AML-193 (cell line): ENCODE measurements around the gene SPATA31C2.
"Not testable (repeated sequence)": the region's sequence is repeated elsewhere in the genome, so short reads cannot be mapped to it uniquely, and the experiment has no call there.

Source experiments
- DNase-seq, 2 experiments: peaks; one replicate each; lab custom pipeline; 2025; lab: John Stamatoyannopoulos, UW

SPATA31C2 gene

DNA sequence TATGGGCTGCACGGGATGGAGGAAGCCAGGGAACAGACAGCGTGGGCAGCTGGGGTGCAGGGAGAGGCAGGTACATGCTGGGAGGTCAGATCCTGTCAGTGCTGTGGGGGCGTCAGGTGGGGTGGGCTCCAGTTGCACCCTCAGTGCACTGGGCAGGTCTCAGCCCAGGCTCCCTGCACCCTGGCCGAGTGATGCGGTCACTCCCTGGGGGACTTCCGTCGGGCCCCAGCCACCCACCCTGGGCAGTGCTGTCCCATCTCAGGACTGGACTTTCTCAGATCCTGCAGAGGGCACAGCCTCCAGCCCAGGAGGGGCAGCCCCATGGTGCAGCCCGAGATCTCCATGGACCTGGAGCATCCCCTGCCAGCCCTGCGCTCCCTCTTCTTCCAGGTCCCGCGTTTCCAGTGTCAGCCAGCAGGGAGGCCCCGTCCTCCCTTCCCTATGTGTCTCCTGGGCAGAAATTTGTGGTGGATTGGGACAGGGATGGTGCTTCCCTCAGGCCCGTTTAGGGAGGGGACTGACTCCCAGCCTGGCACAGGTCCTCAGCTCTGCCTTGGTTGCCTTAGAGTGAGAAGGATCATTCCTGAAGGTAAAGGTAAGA, 10.5 kb downstream of the SPATA31C2 start:
- DNase-seq: not testable (repeated sequence)

DNA sequence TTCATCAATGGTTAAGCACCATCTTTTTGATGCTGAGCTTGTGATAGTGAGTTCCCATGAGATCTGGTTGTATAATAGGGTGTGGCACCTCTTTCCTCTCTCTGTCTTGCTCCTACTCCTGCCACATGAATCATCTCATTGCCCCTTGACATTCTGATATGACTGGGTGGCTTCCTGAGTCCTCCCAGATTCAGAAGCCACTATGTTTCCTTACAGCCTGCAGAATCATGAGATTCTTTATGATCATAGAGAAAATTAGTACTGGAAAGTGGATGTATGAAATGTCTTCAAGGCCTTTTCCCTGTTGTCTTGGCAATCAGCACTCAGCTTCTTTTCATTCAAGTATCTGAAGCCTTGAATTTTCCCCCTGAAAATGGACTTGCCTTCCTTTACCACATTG, 14.9 kb downstream of the SPATA31C2 start:
- not testable (repeated sequence) for DNase-seq

DNA sequence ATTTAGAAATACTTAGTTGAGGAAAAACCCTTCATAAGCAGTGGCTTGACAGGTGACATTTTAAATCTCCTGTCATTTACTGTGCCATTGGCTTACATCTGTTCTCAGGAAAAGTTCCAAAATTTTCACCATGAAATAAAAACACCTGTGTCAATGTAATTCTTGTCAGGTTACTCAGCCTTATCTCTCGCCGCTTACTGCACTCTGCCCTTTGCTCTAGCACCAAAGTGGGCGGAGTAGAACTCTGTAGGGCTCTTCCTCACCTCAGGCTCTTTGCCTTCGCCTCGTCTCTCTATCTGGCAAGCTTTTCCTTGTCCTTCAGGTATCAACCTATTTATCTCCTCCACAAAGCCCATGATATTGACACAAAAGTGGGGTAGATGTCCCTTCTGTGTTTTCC, 20.2 kb downstream of the SPATA31C2 start:
- DNase-seq: not testable (repeated sequence)

DNA sequence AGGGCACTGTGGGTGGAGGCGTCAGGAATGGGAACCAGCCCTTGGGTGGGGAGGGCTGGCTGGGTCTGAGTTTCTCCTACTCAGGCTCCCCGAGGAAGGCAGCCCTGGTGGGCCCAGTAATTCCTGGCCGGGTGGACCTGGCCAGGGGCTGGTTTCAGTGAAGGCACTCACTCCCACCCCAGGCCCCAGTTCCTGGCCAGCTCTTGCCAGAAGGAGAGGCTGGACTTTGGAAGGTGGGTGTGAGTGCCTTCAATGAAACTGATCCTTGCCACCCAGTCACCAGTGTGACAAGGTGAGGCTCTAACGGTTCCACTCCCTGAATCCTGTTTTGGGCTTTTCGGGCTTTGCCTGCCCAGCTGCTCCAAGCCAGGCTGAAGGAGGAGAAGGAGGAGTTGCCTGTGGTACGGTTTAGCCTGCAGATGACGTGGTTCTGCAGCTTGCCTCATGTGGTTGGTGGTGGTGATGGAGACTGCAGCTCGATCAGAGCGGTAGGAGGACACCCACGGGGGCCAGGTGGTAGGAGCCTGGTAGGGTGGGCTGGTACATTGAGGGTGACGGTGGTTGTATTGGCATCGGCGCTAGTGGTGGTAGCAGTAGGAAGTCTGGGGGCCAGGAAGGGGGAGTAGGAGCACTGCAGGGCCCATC, 23.2 kb downstream of the SPATA31C2 start:
- DNase-seq: not testable (repeated sequence)

DNA sequence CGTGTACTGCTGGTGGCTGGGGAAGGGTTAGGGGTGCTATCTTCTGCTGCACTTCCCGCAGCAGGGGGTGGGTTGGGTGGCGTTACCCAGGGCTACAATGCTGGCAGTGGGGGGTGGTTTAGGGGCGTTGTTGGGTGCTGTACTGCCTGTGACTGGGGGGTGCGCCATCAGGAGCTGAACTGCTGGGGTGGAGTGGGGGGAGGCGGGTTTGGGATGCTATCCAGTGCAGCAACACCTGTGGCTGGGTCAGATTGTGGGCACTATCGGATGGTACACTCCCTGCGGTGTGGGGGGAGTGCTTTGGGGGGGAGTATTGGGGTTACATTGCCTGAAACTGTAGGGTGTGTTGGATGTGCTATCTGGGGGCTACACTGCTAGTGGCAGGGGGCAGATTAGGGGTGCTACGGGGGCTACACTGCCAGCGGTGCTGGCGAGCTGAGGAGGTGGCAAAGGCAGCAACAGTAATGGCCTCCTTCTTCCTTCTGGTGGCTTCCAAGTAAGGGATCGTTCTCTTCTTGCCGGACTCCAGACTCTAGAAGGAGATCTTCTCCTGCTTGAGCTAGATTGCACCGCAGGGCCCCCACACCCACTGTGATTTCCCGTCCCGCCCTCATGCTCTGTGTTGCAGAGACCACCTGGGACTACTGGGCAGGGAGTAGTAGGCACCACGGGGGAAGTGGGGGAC, 23.9 kb downstream of the SPATA31C2 start:
- DNase-seq: not testable (repeated sequence)

DNA sequence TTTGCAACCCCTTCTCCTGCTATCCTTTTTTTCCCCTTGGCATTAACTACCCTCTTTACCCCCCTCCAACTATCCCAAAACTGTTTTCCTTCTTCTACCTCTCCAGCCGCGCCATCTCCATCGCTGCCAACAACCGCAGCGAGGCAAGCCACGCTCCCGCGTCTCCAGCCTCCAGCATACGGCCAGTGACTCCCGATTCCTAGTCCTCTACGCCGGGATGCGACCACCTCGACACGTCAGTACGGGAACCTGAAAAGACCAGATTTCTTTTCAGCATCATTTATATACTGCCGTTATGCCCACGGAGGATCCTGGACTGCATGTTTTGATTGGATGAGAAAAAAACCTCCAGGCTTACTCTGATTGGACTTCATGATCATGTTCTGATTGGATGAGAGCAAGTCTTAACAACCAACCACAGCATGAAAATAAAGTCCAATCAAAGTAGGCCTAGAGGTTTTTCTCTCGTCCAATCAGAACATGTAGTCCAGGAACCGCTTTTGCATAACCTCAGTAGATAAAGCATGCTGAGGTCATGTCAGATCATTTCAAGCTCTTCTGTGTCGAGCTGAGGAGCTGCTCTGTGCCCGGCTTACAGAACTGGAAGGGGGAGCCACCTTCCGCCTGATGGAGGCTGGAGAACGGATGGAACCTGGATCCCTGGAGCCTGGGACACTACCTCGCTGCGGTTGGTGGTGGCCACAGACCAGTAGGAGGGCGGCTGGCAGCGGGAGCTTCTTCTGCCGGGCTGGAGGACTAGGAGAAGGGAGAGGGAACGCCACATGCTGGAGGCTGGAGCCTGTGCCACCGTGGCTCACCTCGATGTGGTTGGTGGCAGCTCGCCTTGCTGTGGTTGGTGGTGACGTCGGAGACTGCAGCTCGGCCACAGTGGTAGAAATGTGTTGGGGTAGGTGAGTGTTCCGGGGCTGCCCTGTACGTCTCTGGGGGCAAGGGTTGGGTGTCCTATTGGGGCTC, 24.8 kb downstream of the SPATA31C2 start:
- not testable (repeated sequence) for DNase-seq

DNA sequence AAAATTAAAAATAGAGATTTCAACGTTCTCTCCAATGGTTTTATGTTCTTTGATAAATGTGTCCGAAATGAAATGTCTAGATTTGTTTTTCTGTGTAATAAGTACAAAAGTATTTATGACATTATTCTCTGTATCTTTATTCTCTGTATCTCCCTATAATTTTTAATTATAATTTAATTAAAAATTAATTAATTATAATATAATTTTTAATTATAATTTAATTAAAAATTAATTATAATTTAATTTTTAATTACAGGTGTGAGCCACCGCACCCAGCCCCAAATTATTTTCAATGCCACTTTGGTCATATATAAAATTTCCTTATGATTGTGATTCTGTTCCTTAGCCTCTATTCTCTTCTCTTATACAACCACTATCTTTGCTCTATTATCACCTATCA, 28.2 kb downstream of the SPATA31C2 start:
- DNase-seq: no peak

DNA sequence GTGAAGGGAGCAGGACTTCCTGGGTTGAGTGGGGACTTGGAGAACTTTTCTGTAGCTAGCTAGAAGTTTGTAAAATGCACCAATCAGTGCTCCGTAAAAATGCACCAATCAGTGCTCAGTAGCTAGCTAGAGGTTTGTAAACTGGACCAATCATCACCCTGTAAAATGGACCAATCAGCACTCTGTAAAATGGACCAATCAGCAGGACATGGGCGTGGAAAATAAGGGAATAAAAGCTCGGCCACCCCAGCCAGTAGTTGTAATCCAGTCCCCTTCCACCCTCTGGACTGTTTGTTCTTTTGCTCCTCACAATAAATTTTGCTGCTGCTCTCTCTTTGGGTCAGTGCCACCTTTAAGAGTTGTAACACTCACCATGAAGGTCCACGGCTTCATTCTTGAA, 29.5 kb downstream of the SPATA31C2 start:
- DNase-seq: no peak

DNA sequence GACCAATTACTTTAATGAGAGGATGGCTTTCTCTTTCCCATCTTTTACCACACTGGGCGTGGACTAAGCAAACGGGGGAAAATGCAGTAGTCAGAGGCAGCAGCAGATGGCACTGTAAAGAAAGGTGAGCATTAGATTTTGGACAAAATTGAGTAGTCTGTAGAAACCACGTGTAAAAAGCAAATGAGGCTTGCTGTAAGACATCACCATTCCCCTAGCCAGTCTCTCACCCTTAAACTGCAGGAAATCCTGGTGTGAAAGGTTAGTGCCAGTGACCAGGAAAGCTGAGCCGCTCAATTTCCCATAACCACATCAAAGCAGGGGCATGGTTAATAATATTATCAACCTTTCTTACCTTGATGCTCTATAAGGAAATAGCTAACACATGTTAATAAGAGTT, 31.8 kb downstream of the SPATA31C2 start:
- DNase-seq: peak in 1 of 2 experiments; percentile 8

DNA sequence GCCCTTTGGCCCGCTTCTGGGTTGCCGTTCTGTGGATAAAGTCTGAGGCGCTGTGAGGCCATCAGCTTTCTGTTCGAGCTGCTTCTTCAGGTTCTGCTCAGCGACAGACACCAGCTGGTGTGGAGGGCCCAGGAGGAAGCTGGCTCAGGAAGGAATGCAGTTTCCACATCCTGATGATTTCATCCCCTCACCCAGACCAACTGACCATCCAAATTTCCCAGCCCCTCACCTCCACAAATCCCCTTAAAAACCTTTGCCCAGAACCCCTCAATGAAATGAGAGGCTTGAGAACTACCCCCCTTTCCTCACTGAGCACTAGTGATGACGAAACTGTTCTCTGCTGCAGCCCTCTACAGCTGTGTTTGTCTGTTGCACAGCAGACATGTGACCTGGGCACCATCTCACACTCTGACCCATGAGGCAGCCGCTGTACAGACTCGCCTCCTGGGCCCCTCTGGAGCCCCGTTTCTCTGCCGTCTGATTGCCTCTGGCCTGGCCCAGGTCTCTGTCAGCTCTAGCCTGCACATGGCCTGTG, 45.4 kb downstream of the SPATA31C2 start:
- DNase-seq: peak; percentile 41 to 50

DNA sequence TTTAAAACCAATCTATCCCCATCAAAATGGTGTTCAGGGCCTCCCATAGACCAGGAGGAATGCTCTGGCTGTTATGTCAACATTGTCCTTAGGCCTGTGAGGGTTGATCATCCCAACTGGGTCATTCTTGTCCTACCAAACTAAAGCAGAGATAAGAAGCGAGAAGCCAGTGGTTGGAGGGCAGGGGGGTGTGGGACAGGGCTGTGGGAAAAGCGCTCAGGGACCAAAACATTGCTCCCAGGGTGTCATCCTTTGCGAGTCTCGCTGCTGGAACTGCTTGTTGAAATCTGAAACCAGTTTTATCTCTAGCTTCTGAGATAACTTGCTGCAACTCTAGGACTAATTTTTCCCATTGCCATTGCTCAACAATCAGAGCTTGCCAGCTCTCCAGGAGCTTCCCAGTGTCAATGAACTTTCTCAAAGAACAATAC, 48.1 kb downstream of the SPATA31C2 start:
- no peak for DNase-seq

DNA sequence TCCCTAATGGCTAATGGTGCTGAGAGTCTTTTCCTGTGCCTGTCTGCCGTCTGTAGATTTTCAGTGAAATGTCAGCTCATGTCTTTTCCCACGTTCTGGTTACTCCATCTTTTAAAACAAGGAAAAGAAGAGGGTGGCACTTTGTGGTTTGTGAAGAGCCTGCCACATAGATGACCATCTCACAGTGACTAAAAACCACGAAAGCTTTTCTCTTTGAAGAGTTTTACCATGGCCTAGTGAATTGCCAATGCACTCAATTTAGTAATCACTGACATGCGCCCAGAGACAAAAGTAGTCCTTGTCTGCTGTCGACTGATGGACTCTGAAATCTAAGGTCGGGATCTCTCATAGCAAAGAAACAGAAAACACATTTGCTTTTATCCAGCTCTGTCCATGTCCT, 50.4 kb downstream of the SPATA31C2 start:
- DNase-seq: no peak

DNA sequence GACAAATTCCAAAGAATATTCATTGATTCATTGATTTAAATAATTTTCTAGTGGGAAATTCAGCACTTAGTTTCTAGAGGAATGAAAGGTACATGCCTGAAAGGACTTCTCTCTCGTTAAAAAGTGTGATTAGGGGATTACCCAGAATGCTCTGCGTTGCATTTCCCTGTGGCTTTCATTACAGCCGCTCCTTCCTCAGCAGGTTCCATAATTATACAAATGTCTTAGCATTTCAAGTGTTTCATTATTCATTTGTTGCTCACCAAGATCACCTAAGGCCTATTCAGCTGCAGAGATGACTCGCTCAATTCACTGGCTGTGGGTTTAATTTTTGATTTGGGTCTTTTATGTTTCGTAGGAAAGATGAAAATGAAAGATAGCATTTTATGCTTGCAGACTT, 52.8 kb downstream of the SPATA31C2 start:
- no peak for DNase-seq

DNA sequence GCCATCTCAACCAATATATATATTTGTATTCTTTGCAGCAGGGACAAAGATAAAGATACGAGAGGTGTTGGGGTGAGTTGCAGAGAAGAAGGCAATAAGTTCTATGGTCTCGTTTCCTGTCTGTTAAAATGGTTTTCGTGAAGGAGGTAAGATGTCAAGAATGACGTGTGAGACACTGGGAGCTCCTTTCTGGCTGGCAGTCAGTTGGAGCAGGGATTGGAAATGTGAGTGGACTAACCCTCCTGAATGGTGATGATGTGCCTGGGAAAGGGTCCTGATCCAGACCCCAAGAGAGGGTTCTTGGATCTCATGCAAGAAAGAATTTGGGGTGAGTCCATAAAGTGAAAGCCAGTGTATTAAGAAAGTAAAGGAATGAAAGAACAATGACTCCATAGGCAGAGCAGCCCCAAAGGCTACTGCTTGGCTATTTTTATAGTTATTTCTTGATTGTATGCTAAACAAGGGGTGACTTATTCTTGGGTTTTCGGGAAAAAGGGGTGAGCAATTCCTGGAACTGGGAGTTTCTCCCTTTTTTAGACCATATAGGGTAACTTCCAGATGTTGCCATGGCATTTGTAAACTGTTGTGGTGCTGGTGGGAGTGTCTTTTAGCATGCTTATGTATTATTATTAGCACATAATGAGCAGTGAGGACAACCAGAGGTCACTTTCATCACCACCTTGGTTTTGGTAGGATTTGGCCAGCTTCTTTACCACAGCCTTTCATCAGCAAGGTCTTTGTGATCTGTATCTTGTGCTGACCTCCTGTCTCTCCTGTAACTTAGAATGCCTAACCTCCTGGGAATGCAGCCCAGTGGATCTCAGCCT, 53.7 kb downstream of the SPATA31C2 start:
- DNase-seq: no peak
